ENCODE measurements around the gene B4GALT2. TPM values are rescaled to one million over a fixed set of nuclear protein-coding genes. Genes with fewer than 3 reads are reported as not detected.
A peak's percentile ranks its signal among the peaks of the same experiment; 100 is the strongest.

The B4GALT2 gene
- total and polyA plus RNA-seq, 9 of the 15 experiments (the other 6 are each of a cell fraction or from before 2014, with no cell fraction given), result 1.3 to 86.8 (median 43.8) TPM

GRCh38 chr1:44029911-44030604, 51.0 kb downstream of the B4GALT2 start (continued):
- TF ChIP-seq GMEB1 (CRISPR knock-in tag; IDR thresholded peaks at IDR 0.05) (peak; percentile 42; the same call in 1 of the 2 replicates), PPARD (CRISPR knock-in tag; IDR thresholded peaks at IDR 0.05) (no peak), TEAD1 (CRISPR knock-in tag; IDR thresholded peaks at IDR 0.05) (no peak; a peak in 1 of 4 replicates), MTF1 (CRISPR knock-in tag; IDR thresholded peaks at IDR 0.05; ENCODE audit: borderline replicate concordance) (no peak), ESRRB (CRISPR knock-in tag; IDR thresholded peaks at IDR 0.05; ENCODE audit: borderline replicate concordance) (no peak), RHOXF2B (CRISPR knock-in tag; conservative IDR thresholded peaks at IDR 0.05) (no peak), HCFC1 (IDR thresholded peaks at IDR 0.05; ENCODE audit: low read depth, low read length) (peak; percentile 63), KLF1 (tag; IDR thresholded peaks at IDR 0.05) (peak; percentile 78; the same call in 1 of the 2 replicates), GTF2E2 (tag; IDR thresholded peaks at IDR 0.05) (peak; percentile 85; the same call in 1 of the 2 replicates), ZNF124 (CRISPR knock-in tag; IDR thresholded peaks at IDR 0.05) (no peak), CTCFL (IDR thresholded peaks at IDR 0.05; ENCODE audit: borderline replicate concordance, insufficient read depth, low read depth, low read length, poor library complexity, severe bottlenecking) (no peak)
- TF ChIP-seq, protein P1, sequence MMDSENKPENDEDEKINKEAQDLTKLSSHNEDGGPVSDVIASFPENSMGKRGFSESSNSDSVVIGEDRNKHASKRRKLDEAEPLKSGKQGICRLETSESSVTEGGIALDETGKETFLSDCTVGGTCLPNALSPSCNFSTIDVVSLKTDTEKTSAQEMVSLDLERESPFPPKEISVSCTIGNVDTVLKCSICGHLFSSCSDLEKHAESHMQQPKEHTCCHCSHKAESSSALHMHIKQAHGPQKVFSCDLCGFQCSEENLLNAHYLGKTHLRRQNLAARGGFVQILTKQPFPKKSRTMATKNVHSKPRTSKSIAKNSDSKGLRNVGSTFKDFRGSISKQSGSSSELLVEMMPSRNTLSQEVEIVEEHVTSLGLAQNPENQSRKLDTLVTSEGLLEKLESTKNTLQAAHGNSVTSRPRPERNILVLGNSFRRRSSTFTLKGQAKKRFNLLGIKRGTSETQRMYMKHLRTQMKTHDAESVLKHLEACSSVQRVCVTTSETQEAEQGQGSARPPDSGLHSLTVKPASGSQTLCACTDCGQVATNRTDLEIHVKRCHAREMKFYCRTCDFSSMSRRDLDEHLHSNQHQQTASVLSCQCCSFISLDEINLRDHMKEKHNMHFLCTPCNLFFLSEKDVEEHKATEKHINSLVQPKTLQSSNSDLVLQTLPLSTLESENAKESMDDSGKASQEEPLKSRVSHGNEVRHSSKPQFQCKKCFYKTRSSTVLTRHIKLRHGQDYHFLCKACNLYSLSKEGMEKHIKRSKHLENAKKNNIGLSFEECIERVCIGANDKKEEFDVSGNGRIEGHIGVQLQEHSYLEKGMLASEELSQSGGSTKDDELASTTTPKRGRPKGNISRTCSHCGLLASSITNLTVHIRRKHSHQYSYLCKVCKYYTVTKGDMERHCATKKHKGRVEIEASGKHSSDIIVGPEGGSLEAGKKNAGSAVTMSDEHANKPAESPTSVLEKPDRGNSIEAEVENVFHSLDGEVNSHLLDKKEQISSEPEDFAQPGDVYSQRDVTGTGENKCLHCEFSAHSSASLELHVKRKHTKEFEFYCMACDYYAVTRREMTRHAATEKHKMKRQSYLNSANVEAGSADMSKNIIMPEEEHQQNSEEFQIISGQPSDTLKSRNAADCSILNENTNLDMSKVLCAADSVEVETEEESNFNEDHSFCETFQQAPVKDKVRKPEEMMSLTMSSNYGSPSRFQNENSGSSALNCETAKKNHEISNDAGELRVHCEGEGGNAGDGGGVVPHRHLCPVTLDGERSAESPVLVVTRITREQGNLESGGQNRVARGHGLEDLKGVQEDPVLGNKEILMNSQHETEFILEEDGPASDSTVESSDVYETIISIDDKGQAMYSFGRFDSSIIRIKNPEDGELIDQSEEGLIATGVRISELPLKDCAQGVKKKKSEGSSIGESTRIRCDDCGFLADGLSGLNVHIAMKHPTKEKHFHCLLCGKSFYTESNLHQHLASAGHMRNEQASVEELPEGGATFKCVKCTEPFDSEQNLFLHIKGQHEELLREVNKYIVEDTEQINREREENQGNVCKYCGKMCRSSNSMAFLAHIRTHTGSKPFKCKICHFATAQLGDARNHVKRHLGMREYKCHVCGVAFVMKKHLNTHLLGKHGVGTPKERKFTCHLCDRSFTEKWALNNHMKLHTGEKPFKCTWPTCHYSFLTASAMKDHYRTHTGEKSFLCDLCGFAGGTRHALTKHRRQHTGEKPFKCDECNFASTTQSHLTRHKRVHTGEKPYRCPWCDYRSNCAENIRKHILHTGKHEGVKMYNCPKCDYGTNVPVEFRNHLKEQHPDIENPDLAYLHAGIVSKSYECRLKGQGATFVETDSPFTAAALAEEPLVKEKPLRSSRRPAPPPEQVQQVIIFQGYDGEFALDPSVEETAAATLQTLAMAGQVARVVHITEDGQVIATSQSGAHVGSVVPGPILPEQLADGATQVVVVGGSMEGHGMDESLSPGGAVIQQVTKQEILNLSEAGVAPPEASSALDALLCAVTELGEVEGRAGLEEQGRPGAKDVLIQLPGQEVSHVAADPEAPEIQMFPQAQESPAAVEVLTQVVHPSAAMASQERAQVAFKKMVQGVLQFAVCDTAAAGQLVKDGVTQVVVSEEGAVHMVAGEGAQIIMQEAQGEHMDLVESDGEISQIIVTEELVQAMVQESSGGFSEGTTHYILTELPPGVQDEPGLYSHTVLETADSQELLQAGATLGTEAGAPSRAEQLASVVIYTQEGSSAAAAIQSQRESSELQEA (IDR thresholded peaks at IDR 0.05; ENCODE audit: low read depth), result no peak

Measured in K562 (cell line).